Lower leg skin (tissue), 4 donors: Measurements from ENCODE around the gene RAPGEF4. TPM values are rescaled to one million over a fixed set of nuclear protein-coding genes. Genes with fewer than 3 reads are reported as not detected.

Source experiments
- DNase-seq, 2 donors: peaks; one replicate each; pipeline ENCODE4 v3.0.0-alpha.2; 2019; ENCODE audit warnings: low spot score in 2 of 2
- H3K4me3 ChIP-seq: fragments of 200-600 bp; sonication (generic); 2 replicates; pipeline ENCODE4 v1.5.1; 2017; ENCODE audit warnings: mild to moderate bottlenecking, low read depth; ENCODE audit not compliant: poor library complexity, severe bottlenecking
- CTCF ChIP-seq, 3 donors: fragments of 450-650 bp; IDR thresholded peaks; one replicate each; pipeline ENCODE4 v1.5.1; 2016; ENCODE audit warnings: antibody characterized with exemption in 3 of 3, mild to moderate bottlenecking in 3 of 3, moderate library complexity in 2 of 3
- POLR2A ChIP-seq, 2 donors: fragments of 450-650 bp; IDR thresholded peaks; one replicate each; pipeline ENCODE4 v1.6.1; 2016 to 2017; ENCODE audit warnings: antibody characterized with exemption in 2 of 2, mild to moderate bottlenecking in 1 of 2, moderate library complexity in 1 of 2
- WGBS, 2 donors: methylation state at CpG; one replicate each; pipeline ENCODE4 v1.1.5; 2018; 5-methylcytosine and 5-hydroxymethylcytosine counted together
- intact Hi-C: fragments of 100-400 bp; cut with DNase I; formaldehyde crosslinking; loops from one replicate; pipeline ENCODE4 v1.15.0; 2023; ENCODE audit warnings: low total_unique reads
- total RNA-seq, 4 donors: library from RNA; depleted of rRNA; stranded (reverse); fragments of >200 nt; gene quantifications; one replicate each; pipeline ENCODE4 v1.1.0, GENCODE V29; 2016

RAPGEF4 gene
- total RNA-seq, 4 donors from 2014 or later, result 15.5 to 25.8 (median 25.0) TPM

GRCh38 chr2:172869861-172870260, 134.2 kb downstream of the RAPGEF4 start:
- WGBS, 2 donors, result 58 to 67% methylated on average over 5 of the region's 5 CpGs
- no peak for DNase-seq
- intact Hi-C loops, result no loop called here
- no peak overlapping the region for H3K4me3 ChIP-seq
- TF ChIP-seq POLR2A (IDR thresholded peaks at IDR 0.05), result no peak
- no peak for TF ChIP-seq CTCF (IDR thresholded peaks at IDR 0.05)

- no peak overlapping the region for H3K4me3 ChIP-seq
- WGBS, 2 donors, result 79 to 80% methylated on average over 2 of the region's 2 CpGs
- TF ChIP-seq CTCF (IDR thresholded peaks at IDR 0.05) (no peak), POLR2A (IDR thresholded peaks at IDR 0.05) (no peak)
- DNase-seq, result no peak
- intact Hi-C loops, result no loop called here
Observed at GRCh38 chr2:172870396-172870795, 134.8 kb downstream of the RAPGEF4 start.

GRCh38 chr2:172877826-172878225, 142.2 kb downstream of the RAPGEF4 start:
- DNase-seq, result no peak
- no peak overlapping the region for H3K4me3 ChIP-seq
- WGBS, 2 donors, result 67 to 83% methylated on average over 2 of the region's 2 CpGs
- intact Hi-C loops, result no loop called here
- TF ChIP-seq CTCF (IDR thresholded peaks at IDR 0.05), result no peak
- no peak for TF ChIP-seq POLR2A (IDR thresholded peaks at IDR 0.05)

- TF ChIP-seq CTCF (IDR thresholded peaks at IDR 0.05), result no peak
- intact Hi-C loops, result no loop called here
- no peak overlapping the region for H3K4me3 ChIP-seq
- WGBS, 2 donors, result 30 to 42% methylated on average over 1 of the region's 1 CpG
- DNase-seq, result no peak
Observed at GRCh38 chr2:172878260-172878659, 142.6 kb downstream of the RAPGEF4 start.

GRCh38 chr2:172884336-172884735, 148.7 kb downstream of the RAPGEF4 start:
- 33 to 74% methylated on average over 1 of the region's 1 CpG for WGBS, 2 donors
- H3K4me3 ChIP-seq, result no peak overlapping the region
- no peak for DNase-seq
- intact Hi-C loops, result no loop called here
- TF ChIP-seq CTCF (IDR thresholded peaks at IDR 0.05) (no peak), POLR2A (IDR thresholded peaks at IDR 0.05) (no peak)

GRCh38 chr2:172885996-172886395, 150.4 kb downstream of the RAPGEF4 start:
- 92% methylated on average over 3 of the region's 3 CpGs for WGBS, 2 donors
- TF ChIP-seq POLR2A (IDR thresholded peaks at IDR 0.05) (no peak), CTCF (IDR thresholded peaks at IDR 0.05) (no peak)
- no peak overlapping the region for H3K4me3 ChIP-seq
- DNase-seq, result no peak
- intact Hi-C loops, result no loop called here
